Measurements from ENCODE around the gene SV2B.
"Not testable (repeated sequence)": the region's sequence is repeated elsewhere in the genome, so short reads cannot be mapped to it uniquely, and the experiment has no call there.

SV2B gene

DNA sequence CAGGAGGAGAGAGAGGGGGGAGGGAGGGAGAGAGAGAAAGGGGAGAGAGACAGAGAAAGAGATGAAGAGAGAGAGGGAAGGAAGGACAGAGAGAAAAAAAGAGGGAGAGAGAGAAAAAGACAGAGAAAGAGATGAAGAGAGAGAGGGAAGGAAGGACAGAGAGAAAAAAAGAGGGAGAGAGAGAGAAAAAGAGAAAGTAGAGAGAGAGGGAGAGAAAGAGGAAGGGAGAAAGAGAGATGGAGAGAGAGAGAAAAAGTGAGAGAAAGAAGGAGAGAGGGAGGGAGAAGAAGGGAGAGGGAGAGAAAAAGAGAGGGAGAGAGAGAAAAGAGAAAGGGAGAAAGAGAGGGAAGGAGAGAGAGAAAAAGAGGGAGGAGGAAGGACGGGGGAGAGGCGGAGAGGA is 204.2 kb downstream of the SV2B start:
- H3K4me3 ChIP-seq (ENCODE audit: low read depth, low read length) = no peak overlapping the region

DNA sequence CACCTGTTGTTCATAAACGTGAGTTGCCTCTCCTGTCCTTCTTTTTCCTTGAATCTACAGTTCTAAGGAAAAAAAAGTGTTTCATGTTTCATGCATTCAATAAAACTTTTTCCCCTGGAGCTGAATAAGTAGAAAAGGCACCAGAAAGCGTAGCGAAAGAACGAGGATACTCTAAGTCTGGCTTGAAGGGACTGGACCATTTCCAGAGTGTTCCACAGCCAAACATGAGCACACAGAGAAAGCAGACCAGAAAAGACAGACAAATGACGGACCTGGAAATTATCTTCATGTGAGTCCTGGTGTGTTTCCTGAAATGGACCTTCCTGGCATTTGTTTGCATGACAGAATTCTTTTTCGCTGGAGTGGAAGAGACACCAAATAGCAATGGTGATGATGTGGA is 204.7 kb downstream of the SV2B start:
- no peak overlapping the region for H3K4me3 ChIP-seq (ENCODE audit: low read depth, low read length)

DNA sequence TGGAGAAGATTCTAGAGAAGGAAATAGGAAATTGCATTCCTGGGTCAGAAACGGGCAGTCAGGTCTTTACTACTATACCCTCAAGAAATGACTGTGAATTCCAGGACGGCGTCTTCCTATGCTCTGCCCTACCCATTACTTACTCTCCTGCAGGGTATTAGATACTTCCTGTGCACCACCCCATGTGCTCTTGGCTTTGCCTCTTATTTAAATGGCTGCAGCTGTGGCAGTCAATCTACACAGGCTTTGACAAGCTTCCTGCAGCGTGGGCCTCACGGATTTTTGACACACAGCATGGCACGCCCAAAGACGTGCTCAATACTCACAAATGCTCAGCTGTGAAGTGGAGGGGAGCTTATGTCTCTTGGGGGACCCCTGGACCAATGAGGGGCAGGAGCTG is 206.1 kb downstream of the SV2B start:
- no peak overlapping the region for H3K4me3 ChIP-seq (ENCODE audit: low read depth, low read length)

DNA sequence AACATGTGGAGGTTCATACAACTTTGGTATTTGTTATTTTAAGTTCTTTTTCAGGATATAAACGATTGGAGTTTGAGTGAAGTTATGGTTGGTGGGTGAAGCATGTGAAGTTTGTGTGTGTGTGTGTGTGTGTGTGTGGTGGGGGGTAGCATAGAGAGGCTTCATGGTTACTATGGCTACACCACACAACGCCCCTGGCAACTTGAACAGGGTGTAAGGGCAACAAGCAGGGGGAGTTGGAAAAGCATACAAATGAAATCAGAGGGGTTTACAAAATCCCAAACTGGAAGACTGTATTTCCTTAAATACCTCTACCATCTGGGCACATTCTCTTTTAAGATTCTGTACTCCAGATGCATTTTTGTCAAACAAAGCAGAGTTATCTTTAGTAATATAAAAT is 207.5 kb downstream of the SV2B start:
- H3K4me3 ChIP-seq (ENCODE audit: low read depth, low read length) = no peak overlapping the region

DNA sequence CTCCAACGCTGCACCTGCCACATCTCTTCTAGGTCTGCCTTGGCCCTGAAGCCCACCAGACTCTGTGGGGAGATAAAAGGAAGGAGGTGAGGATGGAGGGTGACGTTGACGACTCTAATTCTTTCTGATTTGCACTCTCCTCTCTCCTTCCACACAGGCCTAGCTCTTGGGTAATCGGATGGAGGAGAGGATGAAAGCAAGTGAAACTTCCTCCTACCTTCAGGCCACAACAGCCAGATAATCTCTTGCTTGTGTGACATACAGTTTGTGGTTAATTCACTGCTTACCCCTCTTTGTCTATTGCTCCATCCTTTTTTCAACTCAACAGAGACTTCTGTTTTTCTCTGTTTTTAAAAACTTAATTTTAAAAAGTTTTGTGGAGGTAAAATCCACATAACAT is 208.1 kb downstream of the SV2B start:
- no peak overlapping the region for H3K4me3 ChIP-seq (ENCODE audit: low read depth, low read length)

DNA sequence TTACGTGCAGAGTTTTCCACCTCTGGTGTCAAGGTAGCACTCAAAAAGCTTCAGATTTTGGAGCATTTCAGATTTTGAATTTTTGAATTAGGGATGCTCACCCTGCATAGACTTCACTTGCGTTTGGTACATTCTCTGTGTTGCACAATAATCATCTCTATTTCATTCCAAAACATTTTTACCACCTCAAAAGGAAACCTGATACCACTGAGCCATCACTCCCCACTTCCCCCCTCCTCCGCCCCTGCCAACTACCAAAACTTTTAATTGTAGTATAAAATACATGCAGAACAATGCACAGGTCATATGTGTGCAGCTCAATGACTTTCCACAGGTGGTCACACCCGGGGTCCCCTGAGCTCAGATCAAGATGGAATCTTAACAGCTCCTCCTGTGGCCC is 208.8 kb downstream of the SV2B start:
- no peak overlapping the region for H3K4me3 ChIP-seq (ENCODE audit: low read depth, low read length)

DNA sequence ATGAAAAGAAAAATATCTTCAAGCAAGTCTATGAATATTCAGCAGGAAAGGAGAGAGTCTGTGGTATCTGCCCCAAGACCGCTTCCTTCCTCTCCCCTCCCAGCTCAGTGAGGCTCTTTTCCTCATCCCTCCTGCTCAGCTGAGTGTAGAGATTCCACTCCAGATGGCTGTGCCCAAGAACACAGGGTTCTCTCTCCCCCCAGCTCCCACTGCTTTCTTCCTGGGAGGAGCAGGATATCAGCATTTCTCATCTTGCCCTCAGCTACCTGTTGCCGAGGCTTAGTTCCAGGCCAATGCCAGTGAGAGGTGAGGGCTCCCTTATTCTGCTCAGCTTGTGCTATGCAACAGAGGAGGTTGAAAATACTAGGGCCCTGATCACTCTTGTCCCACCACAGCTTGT is 211.9 kb downstream of the SV2B start:
- no peak overlapping the region for H3K4me3 ChIP-seq (ENCODE audit: low read depth, low read length)

DNA sequence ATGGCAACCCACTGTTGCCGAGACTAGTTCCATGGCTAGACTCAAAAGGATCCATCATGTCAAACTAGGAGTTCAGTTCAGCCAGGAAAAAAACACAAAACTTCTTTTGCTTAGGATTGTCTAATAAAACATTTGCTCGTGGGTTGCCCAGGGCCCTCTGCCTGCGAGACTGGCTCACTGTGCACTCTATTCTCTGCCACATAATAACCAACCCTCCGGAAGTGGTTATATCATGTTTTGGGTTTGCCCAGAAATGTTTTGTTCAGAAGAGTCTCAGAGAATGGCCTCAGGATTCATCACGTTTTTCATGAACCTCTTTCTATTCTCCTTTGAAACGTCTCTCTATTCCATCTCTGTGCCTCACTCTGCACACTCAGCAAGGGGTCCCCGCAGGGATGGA is 216.1 kb downstream of the SV2B start:
- no peak overlapping the region for H3K4me3 ChIP-seq (ENCODE audit: low read depth, low read length)

DNA sequence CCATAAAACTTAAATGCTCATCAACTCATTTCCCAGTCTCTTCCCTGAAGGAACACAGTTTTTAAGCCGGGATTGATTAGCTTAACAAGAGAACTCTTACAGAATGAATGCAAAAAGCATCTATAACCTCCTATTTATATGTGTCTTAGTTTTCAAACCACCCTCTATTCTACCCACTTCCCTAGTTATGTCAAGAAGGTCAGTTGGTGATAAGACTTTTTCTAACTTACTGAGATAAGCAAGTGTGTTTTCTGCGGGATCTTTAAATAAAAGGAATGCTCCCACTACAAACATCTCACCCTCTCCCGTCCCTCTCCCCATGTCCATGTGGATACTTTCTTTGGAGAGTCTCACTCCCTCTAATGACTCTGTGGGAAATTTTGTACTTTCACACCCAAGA is 218.5 kb downstream of the SV2B start:
- H3K4me3 ChIP-seq (ENCODE audit: low read depth, low read length) = no peak overlapping the region

DNA sequence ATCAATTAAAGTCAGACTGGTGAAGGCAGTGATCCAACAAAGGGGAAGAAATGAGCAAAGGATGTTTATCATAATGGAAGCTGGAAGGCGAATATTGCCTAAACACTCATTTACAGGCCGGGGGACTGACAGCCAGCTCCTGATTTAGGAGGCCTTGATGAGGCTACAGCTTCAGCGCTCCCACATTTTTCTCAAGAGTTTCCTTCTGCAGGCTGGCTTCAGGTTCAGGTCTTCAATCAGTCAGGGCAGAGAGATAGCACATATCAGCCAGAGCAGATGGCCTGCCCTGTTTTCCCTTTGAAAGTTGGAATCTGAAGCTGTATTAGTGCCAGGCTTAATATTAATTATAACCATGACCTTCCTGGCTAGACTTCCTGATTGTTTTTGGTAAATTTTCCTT is 218.9 kb downstream of the SV2B start:
- H3K4me3 ChIP-seq (ENCODE audit: low read depth, low read length) = no peak overlapping the region

DNA sequence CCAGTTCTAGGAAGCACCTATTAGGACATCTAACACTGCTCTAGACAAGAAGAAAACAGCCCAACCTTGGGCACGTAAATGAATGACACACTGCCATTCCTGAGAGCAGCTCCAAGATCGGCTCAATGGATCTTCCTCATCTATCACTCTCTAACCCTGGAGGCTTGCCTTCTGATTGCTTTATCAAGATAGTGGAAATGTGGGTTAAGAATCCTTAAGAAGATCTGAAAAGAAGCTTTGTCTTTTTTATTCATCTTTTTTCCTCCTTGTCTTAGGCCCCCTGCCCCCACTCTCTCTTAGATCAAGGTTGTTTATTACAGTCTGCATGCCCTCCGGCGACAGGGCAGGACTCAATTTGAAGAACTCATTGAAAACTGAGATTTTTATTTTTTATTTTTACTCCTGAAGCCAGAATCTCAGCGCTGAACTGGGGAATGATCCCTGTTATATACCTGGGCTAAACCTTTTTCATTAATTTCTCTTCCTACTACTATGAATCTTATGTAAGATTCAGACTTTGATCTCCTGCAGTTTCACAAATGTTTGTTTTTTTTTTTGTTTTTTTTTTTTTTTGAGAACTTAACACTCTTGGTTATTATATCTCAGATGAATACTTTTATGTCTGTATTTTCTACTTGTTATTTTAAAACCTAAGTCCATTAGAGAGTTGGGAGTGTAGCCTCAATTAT is 219.5 kb downstream of the SV2B start:
- no peak overlapping the region for H3K4me3 ChIP-seq (ENCODE audit: low read depth, low read length)

DNA sequence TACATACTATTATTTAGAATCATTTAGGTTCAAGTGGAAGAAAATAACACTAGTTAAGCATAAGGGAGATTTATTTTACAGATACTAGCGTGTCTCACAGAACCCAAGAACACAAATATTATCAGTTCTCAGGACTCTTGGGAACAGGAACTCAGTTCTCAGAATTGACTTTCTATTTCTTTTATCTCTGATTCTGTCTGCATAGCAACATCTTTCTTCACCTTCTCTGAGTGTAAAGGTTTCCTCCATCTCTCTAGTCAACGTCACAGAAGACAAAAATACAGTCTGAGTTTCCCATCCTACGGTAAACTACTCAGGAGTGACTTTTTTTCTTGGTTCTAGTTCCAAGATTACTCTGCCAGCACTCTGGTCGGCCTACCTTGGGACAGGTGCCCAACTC is 220.0 kb downstream of the SV2B start:
- no peak overlapping the region for H3K4me3 ChIP-seq (ENCODE audit: low read depth, low read length)

DNA sequence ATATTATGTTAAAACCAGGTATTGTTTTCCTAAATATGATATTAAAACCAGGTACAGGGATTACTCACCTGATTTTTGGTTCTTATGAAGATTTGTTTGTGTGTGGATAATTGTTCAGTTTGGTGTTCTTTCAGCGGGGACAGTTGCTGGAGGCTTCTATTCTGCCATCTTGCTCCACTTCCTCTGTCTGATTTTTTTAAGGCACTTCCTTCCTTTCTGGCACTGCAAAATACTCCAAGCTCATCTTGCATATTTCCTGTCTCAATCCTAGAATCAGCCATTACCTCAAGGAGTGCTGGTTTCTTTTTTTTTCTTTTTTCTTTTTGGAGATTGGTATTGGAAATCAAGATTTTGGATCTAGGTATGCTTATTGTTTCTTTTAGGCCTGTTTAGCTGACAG is 229.9 kb downstream of the SV2B start:
- H3K4me3 ChIP-seq (ENCODE audit: low read depth, low read length) = no peak overlapping the region

DNA sequence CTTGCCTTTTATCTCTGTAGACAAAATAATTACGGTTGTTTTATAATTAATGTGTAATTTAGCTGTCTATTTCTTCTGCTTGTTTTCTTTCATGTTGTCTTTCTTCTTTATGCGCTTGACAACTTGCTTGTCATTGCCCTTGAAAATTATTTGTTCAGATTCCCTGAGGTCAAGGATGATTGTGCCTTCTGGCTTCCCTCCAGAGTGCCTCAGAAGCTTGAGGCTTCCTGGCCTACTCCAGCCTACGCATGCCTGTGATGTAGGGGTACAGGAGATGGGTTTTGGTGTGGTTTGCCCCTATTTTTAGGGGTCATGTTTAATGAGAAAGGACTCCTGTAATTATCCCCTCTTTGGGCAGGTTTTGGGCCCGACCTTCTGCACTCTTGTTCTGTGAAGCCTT is 231.5 kb downstream of the SV2B start:
- no peak overlapping the region for H3K4me3 ChIP-seq (ENCODE audit: low read depth, low read length)

DNA sequence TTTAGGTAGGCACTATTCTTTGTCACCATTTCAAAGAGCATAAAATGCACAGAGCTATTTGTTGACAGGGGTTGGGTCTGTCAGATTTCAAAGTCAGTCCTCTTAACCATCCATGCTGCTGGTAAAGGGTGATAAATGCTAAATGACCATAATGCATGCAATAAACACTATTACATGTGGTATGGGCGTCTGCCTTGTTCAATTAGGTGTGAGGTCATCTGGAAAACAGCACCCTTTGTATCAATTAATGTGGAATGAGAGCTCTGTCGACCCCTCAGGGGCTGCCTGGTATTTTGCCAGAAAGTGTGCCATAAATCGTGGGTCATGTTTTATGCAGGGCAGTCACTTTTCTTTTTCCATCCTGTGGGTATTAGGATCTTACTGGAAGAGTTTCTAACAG is 235.6 kb downstream of the SV2B start:
- no peak overlapping the region for H3K4me3 ChIP-seq (ENCODE audit: low read depth, low read length)

DNA sequence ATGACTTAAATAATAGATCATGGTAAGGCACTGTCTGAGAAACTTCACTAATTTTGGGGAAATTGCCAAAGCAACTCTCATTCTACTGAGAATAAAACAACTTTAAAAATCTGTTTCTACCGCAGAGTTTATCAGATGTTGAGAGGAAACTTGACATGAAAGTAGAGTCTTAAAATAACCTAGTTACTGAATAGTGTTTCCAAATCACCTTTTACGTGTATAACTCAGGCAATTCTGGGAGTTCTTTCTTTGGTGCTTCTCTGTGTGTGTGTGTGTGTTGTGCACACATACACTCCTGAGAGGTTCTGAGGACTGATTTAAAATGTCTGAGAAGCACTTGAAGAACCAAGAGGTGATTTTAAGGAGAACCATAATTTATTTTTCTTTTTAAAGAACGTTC is 236.6 kb downstream of the SV2B start:
- H3K4me3 ChIP-seq (ENCODE audit: low read depth, low read length) = no peak overlapping the region

DNA sequence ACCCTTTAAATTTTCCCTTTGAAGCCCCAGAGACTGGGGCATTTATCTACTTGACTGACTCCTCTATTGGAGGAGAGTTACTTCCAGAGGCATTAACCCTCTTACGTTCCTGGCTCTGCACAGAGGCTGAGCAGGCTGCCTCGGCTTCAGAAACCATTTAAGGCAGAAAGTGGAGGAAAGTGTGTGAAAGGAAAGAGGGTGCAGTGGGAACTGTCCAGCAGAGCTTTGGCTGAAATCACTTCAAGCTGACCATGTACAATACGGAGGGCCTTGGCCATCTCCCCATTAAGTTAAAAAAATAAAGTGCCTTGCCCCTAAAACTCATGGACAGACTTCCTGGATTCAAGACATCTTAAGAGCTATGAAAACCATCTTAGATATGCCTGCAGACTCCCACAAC is 238.7 kb downstream of the SV2B start:
- no peak overlapping the region for H3K4me3 ChIP-seq (ENCODE audit: low read depth, low read length)

DNA sequence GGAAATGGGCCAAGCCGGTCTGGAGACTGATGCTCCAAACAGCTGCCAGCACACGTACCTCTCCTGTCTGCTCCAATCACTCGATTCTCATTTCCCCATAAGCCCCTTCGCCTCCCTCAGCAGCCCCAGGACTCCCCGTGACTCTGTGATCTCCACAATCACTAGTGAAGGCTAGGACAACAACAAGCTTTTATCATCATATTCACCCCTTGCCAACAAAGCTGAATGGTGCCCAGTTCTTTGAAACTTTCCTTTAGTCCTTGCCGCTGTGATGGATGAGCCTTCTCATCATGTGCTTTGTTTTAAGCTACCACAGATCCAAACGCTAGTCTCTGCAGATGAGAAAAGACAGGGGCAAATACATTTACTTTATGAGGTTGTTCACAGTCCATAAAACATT is 242.0 kb downstream of the SV2B start:
- H3K4me3 ChIP-seq (ENCODE audit: low read depth, low read length) = no peak overlapping the region

DNA sequence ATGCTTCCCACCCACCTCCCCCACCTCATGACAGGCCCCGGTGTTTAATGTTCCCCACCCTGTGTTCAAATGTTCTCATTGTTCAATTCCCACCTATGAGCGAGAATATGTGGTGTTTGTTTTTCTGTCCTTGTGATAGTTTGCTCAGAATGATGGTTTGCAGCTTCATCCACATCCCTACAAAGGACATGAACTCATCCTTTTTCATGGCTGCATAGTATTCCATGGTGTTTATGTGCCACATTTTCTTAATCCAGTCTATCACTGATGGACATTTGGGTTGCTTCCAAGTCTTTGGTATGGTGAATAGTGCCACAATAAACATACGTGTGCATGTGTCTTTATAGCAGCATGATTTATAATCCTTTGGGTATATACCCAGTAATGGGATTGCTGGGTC is 244.9 kb downstream of the SV2B start:
- H3K4me3 ChIP-seq (ENCODE audit: low read depth, low read length) = not testable (repeated sequence)

DNA sequence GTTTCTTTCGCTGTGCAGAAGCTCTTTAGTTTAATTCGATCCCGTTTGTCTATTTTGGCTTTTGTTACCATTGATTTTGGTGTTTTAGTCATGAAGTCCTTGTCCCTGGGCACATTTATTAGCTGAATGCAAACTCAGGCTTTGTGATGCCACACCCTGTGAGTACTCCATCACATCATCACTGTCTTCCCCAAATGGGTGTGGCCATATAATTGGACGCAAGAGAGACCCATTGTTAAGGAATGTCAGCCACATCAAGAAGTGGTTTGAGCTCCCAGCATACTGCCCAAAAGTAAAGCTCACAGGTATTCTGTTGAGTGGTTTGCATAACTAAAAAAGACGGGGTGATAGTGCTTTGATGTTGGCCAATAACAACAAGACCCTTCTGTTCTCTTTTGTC is 245.7 kb downstream of the SV2B start:
- H3K4me3 ChIP-seq (ENCODE audit: low read depth, low read length) = no peak overlapping the region

DNA sequence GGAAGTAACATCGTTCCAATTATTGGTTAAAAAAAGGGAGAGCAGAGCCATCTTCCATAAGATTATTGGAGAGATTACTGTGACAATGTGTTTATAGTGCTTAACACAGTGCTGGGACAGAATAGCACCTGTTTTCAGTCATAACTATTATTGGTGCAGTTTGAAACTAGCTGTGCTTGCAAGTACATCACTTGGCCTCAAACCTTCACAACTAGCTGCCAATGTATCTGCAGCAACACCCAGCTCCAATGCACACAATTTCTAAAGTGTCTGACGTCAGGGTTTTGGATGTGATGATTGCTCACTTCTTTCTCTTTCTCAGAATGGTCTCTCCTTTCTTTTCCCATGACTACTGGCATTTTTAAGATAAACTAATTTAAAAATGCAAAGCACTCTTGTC is 246.2 kb downstream of the SV2B start:
- H3K4me3 ChIP-seq (ENCODE audit: low read depth, low read length) = no peak overlapping the region

DNA sequence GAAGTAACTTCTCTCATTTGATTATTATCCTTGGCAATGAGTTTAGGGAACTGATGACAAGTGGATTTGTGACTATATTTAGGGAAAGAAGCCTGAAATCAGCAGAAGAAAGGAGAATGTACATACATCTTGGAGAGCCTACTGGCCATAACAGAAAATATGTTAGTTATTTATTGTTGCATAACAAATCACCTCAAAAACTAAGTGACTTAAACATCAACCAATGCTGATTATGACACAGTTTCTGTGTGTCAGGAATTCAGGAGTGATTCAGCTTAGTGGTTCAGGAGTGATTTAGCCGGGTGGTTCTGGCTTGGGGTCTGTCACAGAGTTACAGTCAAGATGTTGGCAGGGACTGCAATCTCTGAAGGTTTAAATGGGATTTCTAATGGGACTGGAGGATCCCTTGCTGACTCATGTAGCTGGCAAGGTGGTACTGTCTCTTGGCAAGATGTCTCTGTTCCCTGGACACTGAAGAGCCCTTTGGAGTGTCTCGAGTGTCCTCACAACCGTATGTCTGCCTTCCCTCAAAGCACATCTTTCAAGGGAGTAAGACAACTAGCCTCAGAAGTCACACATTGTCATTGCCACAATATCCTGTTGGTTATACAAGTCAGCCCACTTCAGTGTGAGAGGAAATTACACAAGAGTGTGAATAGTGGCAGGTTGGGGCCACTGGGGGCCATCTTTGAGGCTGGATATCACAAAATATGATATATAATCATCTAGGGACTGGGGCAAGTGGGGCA is 248.9 kb downstream of the SV2B start:
- H3K4me3 ChIP-seq (ENCODE audit: low read depth, low read length) = no peak overlapping the region
